Effector memory CD8-positive, alpha-beta T cell (primary cell): Measurements from ENCODE around the gene SRPK2.
"Not testable (repeated sequence)": the region's sequence is repeated elsewhere in the genome, so short reads cannot be mapped to it uniquely, and the experiment has no call there.

Experiments used
- ATAC-seq: fragments of 150-1000 bp; cut with Tn5 transposase; replicated peaks from 2 replicates; pipeline ENCODE4 v1.10.0; 2021; ENCODE audit warnings: mild to moderate bottlenecking, moderate library complexity
- DNase-seq, 3 experiments: peaks; one replicate each; pipeline ENCODE4 v3.0.0; 2021
- H3K27ac Mint-ChIP-seq, 2 donors: one replicate each; pipeline ENCODE4 v1.8.0; 2022; ENCODE audit warnings: mild to moderate bottlenecking in 2 of 2, mixed read lengths in 2 of 2, moderate library complexity in 2 of 2
- H3K27me3 Mint-ChIP-seq, 2 donors: one replicate each; pipeline ENCODE4 v1.8.0; 2022; ENCODE audit warnings: mixed read lengths in 2 of 2
- H3K36me3 Mint-ChIP-seq: one replicate; pipeline ENCODE4 v1.8.0; 2022; ENCODE audit warnings: mild to moderate bottlenecking, moderate library complexity, mixed read lengths; ENCODE audit not compliant: insufficient read depth
- H3K4me1 Mint-ChIP-seq, 2 donors: one replicate each; pipeline ENCODE4 v1.8.0; 2022; ENCODE audit warnings: low read depth in 2 of 2, mixed read lengths in 2 of 2
- H3K4me3 Mint-ChIP-seq, 2 donors: one replicate each; pipeline ENCODE4 v1.8.0; 2022; ENCODE audit warnings: mild to moderate bottlenecking in 2 of 2, mixed read lengths in 2 of 2, moderate library complexity in 2 of 2
- H3K9me3 Mint-ChIP-seq, 2 donors: one replicate each; pipeline ENCODE4 v1.8.0; 2022; ENCODE audit warnings: mixed read lengths in 2 of 2

Gene SRPK2

GRCh38 chr7:105363657-105364056 lies 25.1 kb downstream of the SRPK2 start:
- H3K36me3 Mint-ChIP-seq, H3K27ac Mint-ChIP-seq, H3K9me3 Mint-ChIP-seq, H3K27me3 Mint-ChIP-seq, ATAC-seq, H3K4me3 Mint-ChIP-seq, DNase-seq: not testable (repeated sequence)
- peaks cover 25 to 44% of the 10 kb centered on the region in 2 donors for H3K4me1 Mint-ChIP-seq

- not testable (repeated sequence) for H3K4me3 Mint-ChIP-seq, ATAC-seq, H3K36me3 Mint-ChIP-seq, H3K9me3 Mint-ChIP-seq, DNase-seq, H3K27me3 Mint-ChIP-seq
- H3K4me1 Mint-ChIP-seq = peaks cover 25 to 48% of the 10 kb centered on the region in 2 donors
- H3K27ac Mint-ChIP-seq = peak overlapping the region; percentile 60 to 77
Observed at GRCh38 chr7:105362685-105363084, 26.0 kb downstream of the SRPK2 start.

DNA sequence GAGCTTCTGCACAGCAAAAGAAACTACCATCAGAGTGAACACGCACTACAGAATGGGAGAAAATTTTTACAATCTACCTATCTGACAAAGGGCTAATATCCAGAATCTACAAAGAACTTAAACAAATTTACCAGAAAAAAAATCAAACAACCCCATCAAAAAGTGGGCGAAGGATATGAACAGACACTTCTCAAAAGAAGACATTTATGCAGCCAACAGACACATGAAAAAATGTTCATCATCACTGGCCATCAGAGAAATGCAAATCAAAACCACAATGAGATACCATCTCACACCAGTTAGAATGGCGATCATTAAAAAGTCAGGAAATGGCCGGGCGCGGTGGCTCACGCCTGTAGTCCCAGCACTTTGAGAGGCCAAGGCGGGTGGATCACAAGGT lies 26.7 kb downstream of the SRPK2 start:
- Mint-ChIP-seq H3K27ac (peak overlapping the region; percentile 60 to 77), H3K4me1 (peaks cover 23 to 47% of the 10 kb centered on the region in 2 donors)
- H3K36me3 Mint-ChIP-seq, H3K27me3 Mint-ChIP-seq, H3K9me3 Mint-ChIP-seq, H3K4me3 Mint-ChIP-seq, DNase-seq, ATAC-seq: not testable (repeated sequence)

GRCh38 chr7:105360149-105360548 lies 28.6 kb downstream of the SRPK2 start:
- not testable (repeated sequence) for H3K4me3 Mint-ChIP-seq, H3K27me3 Mint-ChIP-seq, H3K9me3 Mint-ChIP-seq, ATAC-seq, DNase-seq, H3K36me3 Mint-ChIP-seq
- H3K27ac Mint-ChIP-seq = peak overlapping the region in 1 of 2 donors; percentile 71
- H3K4me1 Mint-ChIP-seq = peaks cover 15 to 41% of the 10 kb centered on the region in 2 donors

DNA sequence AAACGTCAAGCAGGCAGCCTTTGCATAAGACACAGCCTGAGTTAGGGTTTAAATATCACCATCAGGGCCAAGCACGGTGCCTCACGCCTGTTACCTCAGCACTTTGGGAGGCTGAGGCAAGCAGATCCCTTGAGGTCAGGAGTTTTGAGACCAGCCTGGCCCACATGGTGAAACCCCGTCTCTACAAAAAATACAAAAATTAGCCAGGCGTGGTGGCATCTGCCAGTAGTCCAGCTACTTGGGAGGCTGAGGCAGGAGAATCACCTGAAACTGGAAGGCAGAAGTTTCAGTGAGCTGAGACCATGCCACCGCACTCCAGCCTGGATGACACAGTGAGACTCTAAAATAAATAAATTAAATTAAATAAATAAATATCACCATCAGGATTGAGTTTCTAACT lies 33.0 kb downstream of the SRPK2 start:
- no peak overlapping the region for H3K4me3 Mint-ChIP-seq
- ATAC-seq (no peak), DNase-seq (no peak)
- peak overlapping the region in 1 of 2 donors; percentile 61 for H3K27ac Mint-ChIP-seq
- H3K4me1 Mint-ChIP-seq = peaks cover 40 to 56% of the 10 kb centered on the region in 2 donors
- H3K27me3 Mint-ChIP-seq = no peaks in the 10 kb centered on the region
- no peaks in the 10 kb centered on the region for H3K9me3 Mint-ChIP-seq
- peaks cover 14% of the 10 kb centered on the region for H3K36me3 Mint-ChIP-seq

DNA sequence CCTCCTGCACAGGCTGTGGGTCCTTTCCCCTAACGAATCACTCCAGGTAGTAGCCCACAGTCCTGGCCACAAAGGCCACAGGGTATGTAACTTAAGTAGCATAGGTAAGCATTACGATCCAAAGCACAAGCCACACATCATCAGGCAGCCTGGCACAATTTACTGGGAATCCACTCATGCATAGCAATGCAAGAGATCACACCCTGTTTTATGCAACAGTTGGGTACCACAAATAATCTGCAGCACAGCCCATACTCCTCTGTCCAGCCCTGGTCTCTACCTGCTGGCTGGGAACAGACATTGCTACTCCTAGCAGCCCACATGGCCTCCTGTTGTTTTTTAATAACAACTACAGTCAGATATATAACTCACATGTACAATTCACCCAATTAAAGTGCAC lies 34.3 kb downstream of the SRPK2 start:
- H3K27ac Mint-ChIP-seq = peak overlapping the region; percentile 61 to 91
- H3K4me1 Mint-ChIP-seq = peaks cover 41 to 52% of the 10 kb centered on the region in 2 donors
- DNase-seq (no peak), ATAC-seq (no peak)
- H3K27me3 Mint-ChIP-seq = no peaks in the 10 kb centered on the region
- H3K9me3 Mint-ChIP-seq = no peaks in the 10 kb centered on the region
- peak overlapping the region; percentile 73 to 74 for H3K4me3 Mint-ChIP-seq
- H3K36me3 Mint-ChIP-seq = peaks cover 14% of the 10 kb centered on the region

GRCh38 chr7:105353752-105354328 lies 34.9 kb downstream of the SRPK2 start:
- Mint-ChIP-seq H3K4me3 (peak overlapping the region; percentile 73 to 74), H3K9me3 (no peaks in the 10 kb centered on the region), H3K4me1 (peaks cover 42 to 51% of the 10 kb centered on the region in 2 donors), H3K36me3 (peaks cover 14% of the 10 kb centered on the region), H3K27ac (peak overlapping the region; percentile 61 to 91), H3K27me3 (no peaks in the 10 kb centered on the region)
- ATAC-seq = no peak
- no peak for DNase-seq

GRCh38 chr7:105352901-105353668 lies 35.6 kb downstream of the SRPK2 start:
- H3K4me3 Mint-ChIP-seq = peak overlapping the region; percentile 73 to 74
- peak overlapping the region; percentile 61 to 91 for H3K27ac Mint-ChIP-seq
- H3K9me3 Mint-ChIP-seq = no peaks in the 10 kb centered on the region
- peaks cover 12% of the 10 kb centered on the region for H3K36me3 Mint-ChIP-seq
- no peaks in the 10 kb centered on the region for H3K27me3 Mint-ChIP-seq
- DNase-seq (no peak), ATAC-seq (no peak)
- peaks cover 43 to 45% of the 10 kb centered on the region in 2 donors for H3K4me1 Mint-ChIP-seq

- H3K36me3 Mint-ChIP-seq = peaks cover 8% of the 10 kb centered on the region
- ATAC-seq (peak; percentile 98), DNase-seq (peak; percentile 58 to 59 (median 59))
- H3K27ac Mint-ChIP-seq = peak overlapping the region; percentile 61 to 91
- H3K4me1 Mint-ChIP-seq = peaks cover 45 to 48% of the 10 kb centered on the region in 2 donors
- no peaks in the 10 kb centered on the region for H3K9me3 Mint-ChIP-seq
- H3K27me3 Mint-ChIP-seq = no peaks in the 10 kb centered on the region
- H3K4me3 Mint-ChIP-seq = peak overlapping the region; percentile 73 to 74
Observed at GRCh38 chr7:105352018-105352612, 36.6 kb downstream of the SRPK2 start.

- H3K4me3 Mint-ChIP-seq = peak overlapping the region; percentile 21 to 74
Observed at GRCh38 chr7:105350906-105351305, 37.8 kb downstream of the SRPK2 start.

DNA sequence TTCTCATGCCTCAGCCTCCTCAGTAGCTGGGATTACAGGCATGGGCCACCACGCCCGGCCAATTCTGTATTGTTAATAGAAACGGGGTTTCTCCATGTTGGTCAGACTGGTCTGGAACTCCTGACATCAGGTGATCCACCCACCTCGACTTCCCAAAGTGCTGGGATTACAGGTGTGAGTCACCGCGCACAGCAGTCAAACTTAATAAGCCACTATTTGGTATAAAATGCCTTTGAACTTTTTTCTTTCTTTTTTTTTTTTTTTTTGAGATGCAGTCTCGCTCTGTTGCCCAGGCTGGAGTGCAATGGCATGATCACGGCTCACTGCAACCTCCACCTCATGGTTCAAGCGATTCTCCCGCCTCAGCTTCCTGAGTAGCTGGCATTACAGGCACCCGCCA lies 40.5 kb downstream of the SRPK2 start:
- not testable (repeated sequence) for ATAC-seq, H3K27ac Mint-ChIP-seq, H3K4me3 Mint-ChIP-seq, DNase-seq, H3K27me3 Mint-ChIP-seq, H3K9me3 Mint-ChIP-seq
- Mint-ChIP-seq H3K36me3 (peaks cover 12% of the 10 kb centered on the region), H3K4me1 (peaks cover 39 to 49% of the 10 kb centered on the region in 2 donors)

More at GRCh38 chr7:105350906-105351305, 37.8 kb downstream of the SRPK2 start:
- Mint-ChIP-seq H3K27me3 (no peaks in the 10 kb centered on the region), H3K27ac (peak overlapping the region; percentile 58 to 91), H3K9me3 (no peaks in the 10 kb centered on the region), H3K4me1 (peaks cover 51 to 54% of the 10 kb centered on the region in 2 donors), H3K36me3 (peaks cover 15% of the 10 kb centered on the region)
- ATAC-seq (no peak), DNase-seq (no peak)

- peak; percentile 36 to 44 (median 43) for DNase-seq
- peak overlapping the region; percentile 82 to 84 for H3K27ac Mint-ChIP-seq
- peak; percentile 95 for ATAC-seq
- peaks cover 8% of the 10 kb centered on the region for H3K36me3 Mint-ChIP-seq
- H3K4me1 Mint-ChIP-seq = peaks cover 32 to 48% of the 10 kb centered on the region in 2 donors
- no peaks in the 10 kb centered on the region for H3K27me3 Mint-ChIP-seq
- peak overlapping the region; percentile 43 to 67 for H3K4me3 Mint-ChIP-seq
- H3K9me3 Mint-ChIP-seq = no peaks in the 10 kb centered on the region
Observed at GRCh38 chr7:105346593-105347322, 42.0 kb downstream of the SRPK2 start.

DNA sequence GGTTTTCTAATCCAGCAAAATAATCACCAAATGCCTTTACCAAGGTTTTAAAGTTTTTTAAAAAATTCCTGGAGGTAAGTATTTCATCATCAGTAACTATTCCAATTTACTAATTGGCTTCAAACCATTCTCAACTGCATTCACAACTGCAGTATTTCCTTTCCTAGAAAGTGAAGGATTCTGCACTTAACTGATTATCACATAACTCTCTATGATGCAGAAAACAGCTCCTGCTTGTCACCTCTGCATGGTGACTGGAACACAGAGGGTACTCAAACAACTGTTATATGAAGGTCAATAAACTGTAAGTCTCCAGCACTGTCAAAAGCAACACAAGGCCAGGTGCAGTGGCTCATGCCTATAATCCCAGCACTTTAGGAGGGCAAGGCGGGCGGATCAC lies 42.6 kb downstream of the SRPK2 start:
- Mint-ChIP-seq H3K36me3 (peaks cover 8% of the 10 kb centered on the region), H3K4me1 (peaks cover 32 to 50% of the 10 kb centered on the region in 2 donors), H3K9me3 (no peaks in the 10 kb centered on the region), H3K27me3 (no peaks in the 10 kb centered on the region), H3K27ac (peak overlapping the region; percentile 82 to 84), H3K4me3 (peak overlapping the region; percentile 43 to 67)
- no peak for DNase-seq
- peak; percentile 22 for ATAC-seq
